ENCODE results near the gene ANKRD18B.
"Not testable (repeated sequence)": the region's sequence is repeated elsewhere in the genome, so short reads cannot be mapped to it uniquely, and the experiment has no call there.

DNA sequence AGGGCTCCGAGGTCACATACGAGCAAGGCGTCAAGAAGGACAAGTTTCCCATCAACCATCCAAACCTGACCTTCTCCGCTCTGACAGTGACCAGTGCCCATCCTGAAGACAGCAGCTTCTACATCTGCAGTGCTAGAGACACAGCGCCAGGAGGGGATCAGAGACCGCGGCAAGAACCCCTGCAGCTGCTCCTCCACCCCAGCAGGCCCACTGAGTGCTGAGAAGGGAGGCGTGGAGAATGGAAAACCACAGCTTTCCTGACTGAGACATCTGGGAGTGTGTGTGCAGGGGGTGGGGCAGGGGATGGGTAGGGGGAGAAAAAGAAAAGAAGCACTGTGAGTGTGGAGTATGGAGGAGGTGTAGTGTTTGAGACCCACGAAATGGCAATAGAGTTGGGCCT lies 94.3 kb downstream of the ANKRD18B start:
- TF ChIP-seq, protein P1, sequence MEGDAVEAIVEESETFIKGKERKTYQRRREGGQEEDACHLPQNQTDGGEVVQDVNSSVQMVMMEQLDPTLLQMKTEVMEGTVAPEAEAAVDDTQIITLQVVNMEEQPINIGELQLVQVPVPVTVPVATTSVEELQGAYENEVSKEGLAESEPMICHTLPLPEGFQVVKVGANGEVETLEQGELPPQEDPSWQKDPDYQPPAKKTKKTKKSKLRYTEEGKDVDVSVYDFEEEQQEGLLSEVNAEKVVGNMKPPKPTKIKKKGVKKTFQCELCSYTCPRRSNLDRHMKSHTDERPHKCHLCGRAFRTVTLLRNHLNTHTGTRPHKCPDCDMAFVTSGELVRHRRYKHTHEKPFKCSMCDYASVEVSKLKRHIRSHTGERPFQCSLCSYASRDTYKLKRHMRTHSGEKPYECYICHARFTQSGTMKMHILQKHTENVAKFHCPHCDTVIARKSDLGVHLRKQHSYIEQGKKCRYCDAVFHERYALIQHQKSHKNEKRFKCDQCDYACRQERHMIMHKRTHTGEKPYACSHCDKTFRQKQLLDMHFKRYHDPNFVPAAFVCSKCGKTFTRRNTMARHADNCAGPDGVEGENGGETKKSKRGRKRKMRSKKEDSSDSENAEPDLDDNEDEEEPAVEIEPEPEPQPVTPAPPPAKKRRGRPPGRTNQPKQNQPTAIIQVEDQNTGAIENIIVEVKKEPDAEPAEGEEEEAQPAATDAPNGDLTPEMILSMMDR (IDR thresholded peaks at IDR 0.05) = not testable (repeated sequence)
- not testable (repeated sequence) for TF ChIP-seq EZH2 (IDR thresholded peaks at IDR 0.05; ENCODE audit: borderline replicate concordance, insufficient read depth, low read depth, low read length, poor library complexity, severe bottlenecking)

All from B cell (primary cell).